Activated CD4-positive, alpha-beta T cell treated with anti-CD3 and anti-CD28 coated beads, Interleukin-2, amount 50 U/mL, for 24 hours (primary cell): Measurements from ENCODE around the gene RAB11FIP4.

Experiments
- DNase-seq, 2 donors: peaks; one replicate each; pipeline ENCODE4 v3.0.0-alpha.2; 2020; ENCODE audit warnings: low read depth in 1 of 2, low spot score in 1 of 2

The RAB11FIP4 gene

DNA sequence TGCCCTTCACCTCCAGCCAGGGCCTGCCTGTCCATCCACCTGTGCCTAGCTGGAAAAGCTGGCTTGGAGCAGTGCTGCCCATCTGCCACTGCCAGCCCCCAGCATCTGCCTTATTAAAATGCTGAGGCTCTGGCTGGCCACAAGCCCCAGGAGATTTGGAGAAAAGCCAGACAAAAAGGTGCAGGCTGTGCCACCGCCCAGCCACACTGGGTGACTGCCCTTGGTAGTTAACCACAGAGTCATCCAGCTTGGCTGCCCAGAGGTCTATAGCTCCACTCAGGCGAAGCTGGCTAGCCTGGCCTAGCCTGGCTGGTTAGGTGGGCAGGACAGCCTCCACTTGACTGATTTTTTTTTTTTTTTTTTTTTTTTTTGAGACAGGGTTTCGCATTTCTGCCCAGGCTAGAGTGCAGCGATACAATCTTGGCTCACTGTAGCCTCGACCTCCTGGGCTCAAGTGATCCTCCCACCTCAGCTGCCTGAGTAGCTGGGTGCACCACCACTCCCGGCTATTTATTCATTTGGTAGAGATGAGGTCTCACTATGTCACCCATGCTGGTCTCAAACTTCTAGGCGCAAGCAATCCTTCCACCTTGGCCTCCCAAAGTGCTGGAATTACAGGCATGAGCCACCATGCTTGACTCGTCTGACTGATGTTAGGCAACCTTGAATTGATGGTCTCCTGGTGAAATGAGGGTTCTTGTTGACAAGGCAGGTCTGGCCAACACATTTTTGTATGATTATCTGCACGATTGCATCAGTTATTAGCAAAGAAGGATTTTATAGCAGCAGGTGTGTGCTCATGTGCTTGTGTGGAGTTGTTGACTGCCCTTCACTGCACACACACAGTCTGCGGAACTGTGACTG is 103.8 kb downstream of the RAB11FIP4 start:
- DNase-seq = no peak

DNA sequence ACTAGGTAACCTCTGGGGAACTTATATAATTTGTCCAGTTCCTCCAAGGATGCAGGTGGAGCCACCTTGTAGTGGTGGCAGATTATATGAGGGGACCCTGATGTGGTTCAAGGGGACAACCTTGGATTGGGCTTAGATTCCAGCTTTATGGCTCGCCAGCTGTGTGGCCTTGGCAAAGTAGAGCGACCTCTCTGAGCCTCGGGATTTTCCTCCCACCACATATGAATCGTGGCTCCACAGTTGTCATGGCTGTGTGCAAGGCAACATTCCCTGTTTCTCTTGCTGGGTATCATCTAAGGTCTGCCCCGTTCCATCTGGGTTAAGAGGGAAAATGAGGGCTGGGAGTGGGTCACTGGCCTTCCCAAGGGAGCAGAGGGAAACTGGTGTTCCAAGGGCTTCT is 104.6 kb downstream of the RAB11FIP4 start:
- no peak for DNase-seq

DNA sequence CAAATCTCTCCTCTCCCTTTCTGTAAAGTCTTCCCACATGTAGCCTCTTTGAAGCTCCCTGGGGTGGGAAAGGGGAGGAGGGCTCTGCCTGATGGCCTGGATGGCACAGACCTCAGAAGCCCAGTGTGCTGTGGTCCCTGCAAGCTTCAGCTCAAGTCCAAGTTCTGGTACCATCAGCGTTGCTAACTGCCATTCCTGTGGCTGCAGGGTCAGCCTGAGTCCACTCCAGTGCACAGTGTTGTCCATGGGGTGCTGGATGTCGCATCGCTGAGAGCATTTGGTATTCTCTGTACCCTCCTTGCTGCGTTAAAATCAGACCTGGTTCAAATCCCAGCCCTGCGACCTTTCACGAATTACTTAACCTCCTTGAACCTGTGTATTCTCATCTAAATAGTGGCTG is 105.1 kb downstream of the RAB11FIP4 start:
- no peak for DNase-seq

DNA sequence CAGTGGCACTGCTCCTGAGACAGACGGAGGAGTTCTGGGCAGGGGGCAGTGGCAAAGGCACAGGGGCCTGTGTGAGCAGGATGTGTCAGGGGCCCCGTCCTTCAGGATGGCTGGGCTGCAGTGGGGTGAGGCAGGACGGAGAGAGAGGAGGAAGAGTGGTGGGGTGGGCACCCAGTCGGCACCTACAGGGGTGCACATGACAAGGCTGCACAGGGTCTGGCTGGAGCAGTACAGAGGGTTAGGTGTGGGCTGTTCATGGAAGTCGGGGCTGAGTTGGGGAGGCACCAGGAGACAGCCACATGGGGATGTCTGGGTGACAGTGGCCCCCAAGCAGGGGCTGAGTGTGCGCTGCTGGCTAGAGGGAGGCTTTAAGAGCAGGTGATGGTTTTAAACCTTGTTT is 106.0 kb downstream of the RAB11FIP4 start:
- DNase-seq = no peak

DNA sequence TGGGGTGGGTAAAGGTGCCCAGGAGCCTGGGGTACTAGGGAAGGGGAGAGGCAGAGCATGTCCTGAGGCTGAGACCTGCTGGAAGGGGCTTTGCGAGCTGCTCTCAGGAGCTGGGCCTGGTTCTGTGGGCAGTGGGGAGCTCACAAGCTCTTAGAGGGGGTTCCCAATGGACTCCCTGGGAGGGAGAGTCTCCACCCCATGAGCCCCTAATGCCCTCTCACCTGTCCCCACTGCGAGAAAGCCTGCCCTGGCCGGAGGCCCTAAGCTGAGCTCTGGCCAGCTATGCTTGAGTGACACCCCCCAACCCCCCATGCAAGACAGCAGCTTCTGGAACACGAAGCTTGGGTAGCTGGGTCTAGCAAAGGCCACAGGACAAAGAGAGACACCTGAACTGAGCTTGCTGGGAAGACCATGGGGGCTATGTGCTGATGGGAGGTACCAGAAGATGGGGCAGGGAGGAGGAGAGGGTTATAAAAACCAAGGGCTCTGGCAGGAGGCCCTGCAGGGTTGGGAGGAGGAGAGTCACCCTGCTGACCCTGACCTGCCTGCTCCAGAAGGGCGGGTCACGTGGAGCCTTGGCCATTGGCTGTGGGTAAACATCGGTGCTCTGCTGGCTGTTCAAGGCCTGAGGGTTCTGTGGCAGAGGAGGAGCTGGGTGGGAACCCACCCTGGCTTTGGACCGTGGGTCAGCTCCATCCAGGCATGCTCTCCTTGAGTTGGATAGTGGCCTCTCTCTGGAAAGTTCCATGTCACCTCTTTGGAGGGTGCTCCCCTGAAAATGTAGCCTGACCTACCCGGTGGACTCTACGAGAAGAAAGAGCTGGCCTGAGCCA is 106.7 kb downstream of the RAB11FIP4 start:
- DNase-seq = no peak

DNA sequence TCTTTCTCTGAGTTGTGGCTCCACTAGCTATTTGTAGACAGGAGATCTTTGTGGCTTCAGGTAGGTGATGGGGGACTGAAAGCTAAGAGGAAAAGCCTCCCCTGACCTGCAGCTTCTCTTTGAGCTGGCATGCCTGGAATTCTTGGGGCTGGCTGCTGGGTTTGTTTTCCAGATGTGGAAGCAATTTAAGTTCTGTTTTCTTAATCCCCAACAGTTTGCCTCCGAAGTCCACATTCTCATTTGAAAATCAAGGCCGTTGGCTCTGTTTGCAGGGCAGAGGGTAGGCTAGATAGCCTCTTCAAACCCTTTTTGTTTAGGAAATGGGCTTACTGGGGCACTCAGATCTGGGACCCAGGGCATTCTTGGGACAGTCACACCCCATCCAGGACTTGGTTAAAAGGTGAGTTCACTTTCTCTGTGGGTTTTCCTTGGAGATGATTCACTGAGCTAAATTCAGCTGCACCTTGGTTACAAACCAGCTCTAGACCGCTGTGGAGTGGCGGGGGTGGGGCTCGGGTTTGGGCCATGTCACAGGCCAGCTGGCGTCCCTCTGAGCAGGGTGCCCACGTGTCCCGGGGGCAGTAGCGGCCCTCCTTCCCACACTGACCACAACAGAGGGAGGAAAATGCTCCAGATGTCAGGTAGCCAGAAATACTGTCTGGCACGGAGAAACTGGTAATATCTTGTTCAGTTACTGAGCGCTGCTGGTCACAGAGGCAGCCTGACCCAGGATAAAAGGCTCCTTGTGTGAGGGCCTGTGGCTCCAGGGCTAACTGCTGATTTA is 108.5 kb downstream of the RAB11FIP4 start:
- no peak for DNase-seq

DNA sequence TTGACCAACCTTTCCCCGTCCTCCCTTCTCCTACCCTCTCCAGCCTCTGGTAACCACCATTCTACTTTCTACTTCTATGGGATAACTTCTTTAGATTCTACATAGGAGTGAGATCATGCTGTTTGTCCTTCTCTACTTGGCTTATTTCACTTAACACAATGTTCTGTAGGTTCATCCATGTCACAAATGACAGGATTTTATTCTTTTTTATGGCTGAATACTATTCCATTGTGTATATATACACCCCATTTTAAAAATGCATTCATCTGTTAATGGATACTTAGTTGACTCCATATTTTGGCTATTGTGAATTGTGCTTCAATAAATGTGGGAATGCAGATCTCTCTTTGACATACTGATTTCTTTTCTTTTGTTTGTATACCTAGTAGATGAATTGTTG is 115.0 kb downstream of the RAB11FIP4 start:
- DNase-seq = no peak

DNA sequence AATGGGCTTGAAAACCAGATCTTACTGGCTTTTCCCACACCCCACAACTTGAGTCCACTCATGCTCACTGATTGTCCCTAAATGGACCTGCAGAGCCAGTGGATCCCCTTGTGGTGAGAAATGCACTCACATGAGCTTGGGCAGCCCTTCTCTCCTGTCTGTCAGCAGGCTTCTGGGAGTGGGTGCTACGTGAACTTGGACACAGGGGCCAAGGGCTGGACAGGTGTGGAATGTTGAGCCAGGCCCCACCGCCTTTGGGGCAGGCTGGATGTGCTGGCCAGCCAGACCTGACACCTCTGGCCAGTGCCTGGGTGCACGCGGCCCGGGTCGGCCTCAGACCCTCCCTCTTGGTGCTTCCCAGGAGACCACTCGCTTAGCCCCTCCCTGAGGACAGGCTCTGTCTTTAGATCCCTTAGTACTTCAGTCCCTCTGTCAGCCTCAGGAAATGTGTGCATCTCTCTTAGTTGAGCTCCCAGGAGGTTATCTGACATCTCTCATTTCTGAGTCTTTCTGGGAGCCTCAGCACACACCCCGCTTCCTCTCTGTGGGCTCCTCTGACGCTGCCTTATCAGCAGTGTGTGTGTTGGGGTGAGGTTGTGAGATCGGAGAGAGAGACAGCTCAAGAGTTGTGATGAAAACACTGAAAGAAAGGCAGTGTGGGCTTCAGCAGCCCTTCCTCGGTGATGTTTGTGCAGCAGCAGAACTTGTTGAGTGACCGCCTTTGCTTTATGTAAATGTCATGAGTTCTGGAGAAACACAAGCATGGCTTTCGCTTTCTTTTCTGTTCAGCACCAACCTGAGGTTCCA is 117.0 kb downstream of the RAB11FIP4 start:
- peak in 1 of 2 donors; percentile 47 for DNase-seq

DNA sequence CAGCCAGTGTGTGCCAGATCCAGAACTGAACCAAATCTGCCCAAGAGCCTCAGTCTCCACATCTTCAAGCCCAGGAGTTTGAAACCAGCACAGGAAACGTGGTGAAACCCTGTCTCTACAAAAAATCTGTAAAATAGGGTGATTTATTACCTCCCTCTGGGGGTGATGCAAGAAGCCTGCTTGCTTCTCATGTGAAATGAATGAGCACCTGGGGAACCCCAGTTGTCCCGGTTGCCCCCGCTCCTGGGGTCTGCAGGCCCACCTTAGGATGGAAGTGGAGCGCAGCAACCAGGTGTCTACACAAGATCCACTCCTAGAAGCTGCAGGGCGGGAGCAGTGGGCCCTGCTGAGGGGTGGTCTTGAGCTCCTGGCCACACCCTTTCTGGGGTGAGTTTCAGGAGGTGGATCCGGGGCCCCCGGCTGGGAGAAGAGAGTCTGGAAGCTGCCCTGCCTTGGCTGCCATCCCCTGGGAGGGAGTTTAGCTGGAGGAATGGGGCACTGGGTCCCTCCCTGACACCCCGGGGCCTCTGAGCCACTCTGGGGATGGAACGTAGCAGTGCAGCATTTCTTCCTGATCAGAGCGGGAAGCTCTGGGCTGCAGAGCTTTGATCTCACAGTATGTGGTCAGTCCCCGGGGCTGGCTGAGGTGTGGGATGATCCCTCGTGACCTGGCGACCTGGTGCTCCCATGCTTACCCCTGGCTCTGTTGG is 117.8 kb downstream of the RAB11FIP4 start:
- DNase-seq = no peak

DNA sequence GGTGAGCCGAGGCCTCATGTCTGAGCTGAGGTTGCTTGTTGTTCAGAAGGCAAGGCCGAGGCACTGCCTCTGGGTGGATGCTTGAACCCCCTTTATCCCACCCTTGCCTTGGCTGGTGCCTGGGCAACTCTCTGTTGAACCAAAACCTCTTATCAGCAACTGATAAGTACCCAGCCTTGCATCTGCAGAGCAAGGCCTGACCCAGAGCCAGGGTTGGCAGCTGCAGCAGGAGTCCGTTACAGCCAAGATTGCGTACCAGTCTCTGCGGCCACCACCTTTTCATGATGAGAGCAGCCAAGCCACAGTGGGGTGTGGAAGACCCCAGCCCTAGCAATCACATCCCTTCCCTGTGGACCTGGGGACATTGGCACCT is 118.3 kb downstream of the RAB11FIP4 start:
- DNase-seq = no peak

DNA sequence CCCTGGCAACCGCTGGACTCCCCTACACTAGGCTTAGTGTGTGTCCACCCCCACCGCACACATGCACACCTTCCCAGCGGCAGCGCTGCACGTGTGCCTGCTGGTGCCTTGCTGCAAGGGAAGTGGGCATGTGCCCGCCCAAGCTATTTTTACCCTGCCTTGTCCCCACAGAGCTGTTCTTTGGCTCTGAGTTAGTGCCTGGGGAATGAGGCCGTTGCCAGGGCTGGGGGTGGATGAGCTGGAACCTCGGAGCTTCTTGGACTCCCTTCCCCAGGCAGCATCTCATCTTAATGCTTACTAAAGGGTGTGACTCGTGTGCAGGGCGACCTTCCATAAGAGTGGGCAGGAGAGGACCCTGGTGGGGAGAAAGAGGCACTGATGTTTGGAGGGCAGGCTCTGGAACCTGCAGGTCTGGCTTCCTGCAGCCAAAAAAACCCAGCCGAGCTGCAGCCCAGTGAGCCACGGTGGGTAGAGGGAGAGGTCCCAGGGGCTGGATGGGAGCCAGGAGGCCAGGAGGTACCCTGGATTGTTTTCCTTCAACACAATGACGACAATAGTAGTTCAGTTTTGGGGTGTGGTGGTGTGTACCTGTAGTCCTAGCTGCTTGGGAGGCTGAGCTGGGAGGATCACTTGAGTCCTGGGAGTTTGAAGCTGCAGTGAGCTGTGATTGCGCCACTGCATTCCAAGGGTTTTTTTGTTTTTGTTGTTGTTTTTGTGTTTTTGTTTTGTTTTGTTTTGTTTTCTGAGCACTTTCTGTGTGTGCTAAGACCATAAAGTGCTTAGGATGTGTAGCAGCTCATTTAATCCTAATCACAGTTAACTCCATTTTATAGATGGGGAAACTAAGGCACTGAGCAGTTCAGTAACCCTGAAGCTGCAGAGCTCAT is 119.1 kb downstream of the RAB11FIP4 start:
- DNase-seq = no peak

DNA sequence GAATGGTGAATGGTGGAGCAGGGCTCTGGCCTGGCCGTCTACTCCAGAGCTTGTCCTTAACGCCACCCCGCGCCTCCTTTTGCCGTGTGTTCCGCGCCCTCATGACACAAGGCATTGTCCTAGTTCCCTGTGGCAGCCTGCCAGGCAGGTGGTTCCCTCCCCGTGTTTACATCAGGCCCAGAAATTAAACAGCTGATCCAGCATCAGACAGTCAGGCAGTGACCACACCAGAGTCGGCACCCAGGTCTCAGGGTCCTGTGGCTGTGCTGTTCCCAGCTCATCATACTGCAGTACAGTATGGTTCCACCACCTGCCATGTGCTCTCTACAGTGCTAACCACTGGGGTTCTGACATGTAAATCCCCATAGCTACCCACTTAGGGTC is 119.7 kb downstream of the RAB11FIP4 start:
- no peak for DNase-seq

DNA sequence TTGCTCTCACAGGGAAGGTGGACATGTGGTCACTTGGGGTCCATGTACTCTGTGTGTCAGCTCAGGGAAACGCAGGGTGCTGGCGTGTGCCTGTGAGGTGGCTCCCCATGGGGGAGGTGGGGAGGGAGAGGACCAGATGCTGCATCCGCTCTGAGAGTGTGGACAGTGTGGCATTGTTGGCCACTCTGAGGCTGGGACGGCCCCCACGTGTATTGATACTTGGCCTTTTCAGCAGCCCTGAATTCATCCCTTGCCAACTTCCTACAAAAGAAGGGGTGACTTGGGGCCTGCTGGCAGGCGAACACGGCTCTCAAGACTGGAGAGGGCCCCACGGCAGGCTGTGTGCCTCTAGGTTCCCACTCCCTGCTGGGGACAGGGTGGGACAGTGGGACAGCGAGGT is 120.1 kb downstream of the RAB11FIP4 start:
- DNase-seq = no peak

DNA sequence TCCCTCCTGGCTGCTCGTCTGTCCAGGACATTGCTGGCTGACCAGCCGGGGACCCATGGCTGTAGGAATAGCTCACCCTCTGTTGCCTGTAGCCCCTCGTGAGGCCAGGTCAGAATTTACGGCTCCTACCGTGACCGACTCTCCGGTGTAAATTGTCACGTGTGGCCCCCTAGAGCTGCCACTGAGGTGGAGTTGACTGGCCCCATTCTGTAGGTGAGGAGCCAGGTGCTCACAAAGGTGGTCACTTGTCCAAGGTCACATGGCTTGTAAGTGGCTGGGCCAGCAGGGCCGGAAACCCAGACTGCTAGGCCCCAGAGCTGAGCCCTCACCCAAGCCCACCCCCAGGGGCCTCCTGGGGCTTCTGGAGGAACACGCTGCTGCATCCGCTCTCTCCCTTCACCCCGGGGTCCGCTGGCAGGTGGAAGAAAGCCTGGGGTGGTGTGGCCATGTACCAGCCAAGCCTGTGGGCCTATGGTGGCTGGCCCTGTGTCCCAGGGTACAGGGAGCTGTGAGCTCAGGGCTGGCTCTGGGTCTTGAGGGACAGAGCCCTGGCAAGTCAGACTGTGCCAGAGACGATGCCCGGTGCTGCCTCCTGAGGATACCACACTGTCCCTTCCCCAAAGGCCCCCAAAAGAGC is 120.7 kb downstream of the RAB11FIP4 start:
- no peak for DNase-seq

DNA sequence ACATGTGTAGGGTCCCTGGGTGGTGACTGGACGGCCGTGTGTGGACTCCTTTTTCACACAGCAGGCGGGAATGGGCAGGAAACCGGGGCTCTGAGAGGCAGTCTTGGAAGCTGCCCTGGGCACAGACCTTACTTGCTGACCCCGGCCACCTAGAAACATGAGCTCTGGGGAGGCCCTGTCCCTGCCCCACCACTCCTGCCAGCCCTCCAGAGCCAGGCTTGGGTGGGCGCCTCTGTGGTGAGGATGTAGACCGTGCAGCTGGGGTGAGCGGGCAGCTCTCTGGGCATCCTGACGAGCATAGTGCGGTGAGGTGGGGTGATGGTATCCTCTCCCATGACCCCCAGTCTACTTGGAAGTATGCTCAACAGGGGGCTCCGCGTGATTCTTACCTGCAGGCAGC is 121.3 kb downstream of the RAB11FIP4 start:
- no peak for DNase-seq

DNA sequence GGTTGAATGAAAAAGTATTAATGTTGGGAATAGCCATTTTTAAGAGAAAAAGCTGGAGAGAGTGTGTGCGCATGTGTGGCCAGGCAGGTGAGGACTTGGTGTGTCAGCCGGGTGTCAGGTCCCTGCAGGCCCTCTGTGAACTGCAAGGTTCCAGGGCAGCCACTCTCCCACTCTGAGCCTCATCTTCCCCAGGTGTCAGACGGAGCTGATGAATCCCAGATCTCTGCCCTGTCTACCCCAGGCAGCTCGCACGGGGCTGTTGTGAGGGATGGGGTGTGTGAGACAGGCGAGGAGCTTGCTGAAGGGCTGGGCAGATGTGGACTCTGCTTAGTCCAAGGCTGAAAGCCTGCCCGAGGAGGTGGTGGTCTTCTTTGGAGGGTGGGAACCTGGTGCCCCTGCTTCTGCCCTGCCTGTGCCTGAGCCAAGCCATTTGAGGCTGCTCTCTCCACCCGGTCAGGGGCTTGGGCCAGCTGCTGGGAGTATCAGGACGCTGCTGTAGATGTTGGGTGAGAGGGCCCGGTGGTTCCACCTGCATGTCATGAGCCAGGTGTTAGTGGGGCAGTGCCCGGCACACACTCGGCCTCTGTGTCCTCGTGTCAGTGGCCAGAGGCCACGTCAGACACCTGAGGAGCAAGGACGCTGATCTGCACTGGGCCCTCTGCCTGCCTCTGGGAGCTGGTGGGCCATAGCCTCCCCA is 122.4 kb downstream of the RAB11FIP4 start:
- no peak for DNase-seq

DNA sequence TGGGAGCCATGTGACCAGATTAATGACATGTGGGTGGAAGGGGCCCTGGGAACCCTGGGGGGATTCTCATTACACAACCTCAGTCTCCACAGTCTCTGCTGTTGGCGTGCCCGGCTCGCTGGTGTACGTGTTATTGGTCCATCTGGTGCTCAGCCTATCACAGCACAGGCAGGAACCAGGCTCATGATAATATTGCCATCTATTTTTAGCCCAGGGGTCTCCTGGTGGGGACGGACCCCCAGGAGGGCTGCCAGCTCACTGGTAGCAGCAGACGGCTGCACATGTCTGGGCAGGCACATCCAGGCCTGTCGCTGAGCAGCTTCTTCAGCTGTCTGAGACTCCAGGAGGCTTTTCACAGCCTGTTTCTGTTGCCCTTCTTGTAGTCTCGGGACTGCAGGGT is 123.8 kb downstream of the RAB11FIP4 start:
- no peak for DNase-seq

DNA sequence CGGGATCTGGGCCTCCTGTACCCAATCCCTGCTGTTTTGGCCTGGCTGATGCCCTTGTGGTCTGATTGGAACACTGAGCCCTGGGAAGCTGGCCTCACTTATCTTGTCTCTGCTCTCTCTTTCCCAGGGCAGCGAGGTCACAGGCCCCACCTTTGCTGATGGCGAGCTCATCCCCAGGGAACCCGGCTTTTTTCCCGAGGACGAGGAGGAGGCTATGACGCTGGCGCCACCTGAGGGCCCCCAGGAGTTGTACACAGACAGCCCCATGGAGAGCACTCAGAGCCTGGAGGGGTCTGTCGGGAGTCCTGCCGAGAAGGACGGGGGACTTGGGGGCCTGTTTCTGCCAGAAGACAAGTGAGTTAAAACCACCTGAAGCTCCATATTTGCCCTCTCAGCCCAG is 126.0 kb downstream of the RAB11FIP4 start:
- no peak for DNase-seq
